Endothelial cell of umbilical vein (primary cell): ENCODE data around the gene MECP2. TPM values are rescaled to one million over a fixed set of nuclear protein-coding genes. Genes with fewer than 3 reads are reported as not detected.

Experiments
- BruUV-seq: library from RNA; stranded (reverse); fragments of 400-500 nt; replicated peaks from 2 replicates; lab custom pipeline; 2021; lab: Mats Ljungman, UMichigan
- CTCF ChIA-PET: fragments of 300-600, 350-600 bp; sonication (Branson Sonifier 250); formaldehyde crosslinking; loops from one replicate; lab custom pipeline; 2021; ENCODE audit warnings: antibody characterized with exemption, inconsistent platforms; lab: Charles Lee
- POLR2A ChIA-PET: fragments of 300-600, 350-600 bp; sonication (Branson Sonifier 250); formaldehyde crosslinking; loops from one replicate; lab custom pipeline; 2021; ENCODE audit warnings: antibody characterized with exemption, inconsistent platforms; lab: Charles Lee
- DNase-seq: peaks from one replicate; pipeline ENCODE4 v3.0.0-alpha.2; 2011; ENCODE audit warnings: low read depth, low spot score
- FAIRE-seq: peaks from 2 replicates; lab custom pipeline; 2011; peaks lifted over from hg19 to GRCh38; lab: Jason Lieb, UNC
- H2AFZ ChIP-seq: 2 replicates; pipeline ENCODE4 v1.6.0; 2012; ENCODE audit warnings: low read depth, low read length, control low read depth, inconsistent platforms
- H3K27ac ChIP-seq: 2 replicates; pipeline ENCODE4 v1.5.1; 2011; ENCODE audit warnings: low read depth, mild to moderate bottlenecking, control low read depth, low read length, moderate library complexity; ENCODE audit not compliant: insufficient read depth
- H3K27me3 ChIP-seq, 2 experiments: 2 replicates each; pipeline versions ENCODE4 v1.6.0 to v1.6.1; 2011; ENCODE audit warnings: low read length in 2 of 2, mixed read lengths in 1 of 2; ENCODE audit not compliant: control insufficient read depth in 2 of 2, insufficient read depth in 2 of 2
- H3K36me3 ChIP-seq, 2 experiments: 2 replicates in 1 of 2; 3 replicates in 1 of 2; pipeline ENCODE4 v1.5.1; 2011; ENCODE audit warnings: low read length in 2 of 2, mild to moderate bottlenecking in 1 of 2, moderate library complexity in 1 of 2; ENCODE audit not compliant: control insufficient read depth in 2 of 2, insufficient read depth in 2 of 2; ENCODE audit errors: extremely low read depth in 1 of 2
- H3K4me1 ChIP-seq: 3 replicates; pipeline ENCODE4 v1.5.1; 2011; ENCODE audit warnings: mild to moderate bottlenecking, low read length; ENCODE audit not compliant: control insufficient read depth, insufficient read depth; ENCODE audit errors: extremely low read depth
- H3K4me2 ChIP-seq: 2 replicates; pipeline ENCODE4 v1.6.1; 2011; ENCODE audit warnings: low read length, control low read depth, mixed read lengths; ENCODE audit not compliant: insufficient read depth
- H3K4me3 ChIP-seq, 3 experiments: fragments of 200-600 bp in 1 of 3; sonication (generic), shearing (Covaris generic) in 1 of 3; replicated peaks in 1 of 3; 2 replicates each; pipeline ENCODE4 v1.5.1; 2011 to 2016; ENCODE audit warnings: control low read depth in 3 of 3, low read length in 3 of 3, mild to moderate bottlenecking in 2 of 3, inconsistent platforms in 1 of 3, low read depth in 1 of 3, moderate library complexity in 1 of 3; ENCODE audit not compliant: insufficient read depth in 1 of 3
- H3K79me2 ChIP-seq: 2 replicates; pipeline ENCODE4 v1.6.0; 2012; ENCODE audit warnings: low read length, inconsistent platforms; ENCODE audit not compliant: control insufficient read depth, insufficient read depth
- H3K9ac ChIP-seq: replicated peaks from 2 replicates; pipeline ENCODE3; 2011; ENCODE audit warnings: low read length, control low read depth; ENCODE audit not compliant: insufficient read depth; ENCODE audit errors: extremely low read depth
- H3K9me1 ChIP-seq: replicated peaks from 3 replicates; pipeline ENCODE4 v1.6.0; 2011; ENCODE audit warnings: mild to moderate bottlenecking, low read length; ENCODE audit not compliant: control insufficient read depth, insufficient read depth; ENCODE audit errors: extremely low read depth
- H3K9me3 ChIP-seq: replicated peaks from 2 replicates; pipeline ENCODE4 v1.5.1; 2012; ENCODE audit warnings: low read length, inconsistent platforms; ENCODE audit not compliant: control insufficient read depth, insufficient read depth
- H4K20me1 ChIP-seq: replicated peaks from 2 replicates; pipeline ENCODE3; 2011; ENCODE audit warnings: mild to moderate bottlenecking, low read length; ENCODE audit not compliant: control insufficient read depth, insufficient read depth; ENCODE audit errors: extremely low read depth
- EZH2 ChIP-seq: IDR thresholded peaks from 2 replicates; pipeline ENCODE4 v1.6.1; 2012; ENCODE audit warnings: borderline replicate concordance, low read depth, mild to moderate bottlenecking, moderate library complexity, low read length, inconsistent platforms; ENCODE audit not compliant: severe bottlenecking
- GATA2 ChIP-seq: IDR thresholded peaks from 2 replicates; pipeline ENCODE4 v1.7.0; 2011; ENCODE audit warnings: low read depth, mild to moderate bottlenecking, moderate library complexity, mixed read lengths, low read length; ENCODE audit not compliant: insufficient read length, insufficient read depth
- JUN ChIP-seq: IDR thresholded peaks from 2 replicates; pipeline ENCODE4 v1.6.1; 2011; ENCODE audit warnings: borderline replicate concordance, low read depth; ENCODE audit not compliant: insufficient read length, insufficient read depth
- POLR2A ChIP-seq: IDR thresholded peaks from 2 replicates; pipeline ENCODE4 v1.6.1; 2012; ENCODE audit warnings: low read depth, mild to moderate bottlenecking, control low read depth, low read length
- POLR2AphosphoS5 ChIP-seq: IDR thresholded peaks from 2 replicates; pipeline ENCODE4 v1.6.1; 2012; ENCODE audit warnings: low read depth, mild to moderate bottlenecking, control low read depth, low read length, moderate library complexity; ENCODE audit not compliant: insufficient read depth
- dilution Hi-C: fragments of 300-500 bp; cut with MboI; formaldehyde crosslinking; loops from one replicate; pipeline ENCODE4 v1.15.0; 2019; ENCODE audit warnings: low sequenced_read_pairs; ENCODE audit not compliant: extremely low pct_ligation_motif_present
- intact Hi-C: fragments of 100-400 bp; cut with micrococcal nuclease; formaldehyde crosslinking; loops from one replicate; pipeline ENCODE4 v1.10.0; 2022
- polyA plus RNA-seq, 4 experiments: library from polyadenylated mRNA; depleted of rRNA in 3 of 4; stranded (reverse) in 3 of 4; unstranded in 1 of 4; fragments of >200 nt; gene quantifications; 2 replicates each; pipeline versions ENCODE4 v1.2.1 to v1.2.3, GENCODE V29; 2011 to 2012; ENCODE audit warnings: missing spikeins in 1 of 4
- total RNA-seq: library from RNA; stranded (reverse); gene quantifications from 2 replicates; pipeline ENCODE4 v1.2.3, GENCODE V29; 2021
- TF ChIP-seq, protein P1 (sequence below), 2 donors: IDR thresholded peaks; 1 replicate in 1 of 2; 2 replicates in 1 of 2; pipeline ENCODE4 v1.5.1; 2011; ENCODE audit warnings: low read length in 2 of 2, mild to moderate bottlenecking in 2 of 2, moderate library complexity in 2 of 2, control low read depth in 1 of 2, inconsistent platforms in 1 of 2, low read depth in 1 of 2; ENCODE audit not compliant: insufficient read depth in 1 of 2; ENCODE audit errors: extremely low read depth in 1 of 2

Gene MECP2
- total and polyA plus RNA-seq, 2 donors (not counting 3 experiments of a cell fraction or from before 2014, with no cell fraction given), result 9.0 to 45.3 TPM

DNA sequence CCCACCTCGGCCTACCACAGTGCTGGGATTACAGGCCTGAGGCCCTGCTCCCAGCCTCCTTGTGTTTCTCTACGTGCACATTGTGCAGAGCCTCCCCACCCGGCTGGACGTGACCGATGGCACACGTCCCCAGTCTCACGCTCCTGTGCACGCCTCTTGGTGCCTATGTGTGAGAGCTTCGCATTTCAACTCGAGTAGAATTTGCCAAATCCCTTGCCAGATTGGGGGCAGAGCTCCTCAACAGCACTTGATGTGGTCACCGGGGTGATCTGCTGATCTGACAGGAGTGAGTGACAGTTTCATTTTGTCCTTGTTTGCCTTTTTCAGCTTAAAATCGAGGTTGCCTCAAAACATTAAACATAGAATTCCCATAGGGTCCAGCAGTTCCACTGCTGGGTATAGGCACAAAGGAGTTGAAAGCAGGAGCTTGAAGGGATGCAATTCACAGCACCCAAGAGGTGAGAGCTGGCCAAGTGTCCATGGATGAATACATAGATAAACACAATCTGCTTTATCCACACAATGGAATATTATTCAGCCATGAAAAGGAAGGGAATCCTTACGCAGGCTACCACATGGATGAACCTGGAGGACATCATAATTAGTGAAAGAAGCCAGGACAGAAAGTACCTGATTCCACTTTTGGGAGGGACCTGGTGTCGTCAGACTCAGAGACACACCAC, 107.4 kb downstream of the MECP2 start:
- TF ChIP-seq, protein P1, sequence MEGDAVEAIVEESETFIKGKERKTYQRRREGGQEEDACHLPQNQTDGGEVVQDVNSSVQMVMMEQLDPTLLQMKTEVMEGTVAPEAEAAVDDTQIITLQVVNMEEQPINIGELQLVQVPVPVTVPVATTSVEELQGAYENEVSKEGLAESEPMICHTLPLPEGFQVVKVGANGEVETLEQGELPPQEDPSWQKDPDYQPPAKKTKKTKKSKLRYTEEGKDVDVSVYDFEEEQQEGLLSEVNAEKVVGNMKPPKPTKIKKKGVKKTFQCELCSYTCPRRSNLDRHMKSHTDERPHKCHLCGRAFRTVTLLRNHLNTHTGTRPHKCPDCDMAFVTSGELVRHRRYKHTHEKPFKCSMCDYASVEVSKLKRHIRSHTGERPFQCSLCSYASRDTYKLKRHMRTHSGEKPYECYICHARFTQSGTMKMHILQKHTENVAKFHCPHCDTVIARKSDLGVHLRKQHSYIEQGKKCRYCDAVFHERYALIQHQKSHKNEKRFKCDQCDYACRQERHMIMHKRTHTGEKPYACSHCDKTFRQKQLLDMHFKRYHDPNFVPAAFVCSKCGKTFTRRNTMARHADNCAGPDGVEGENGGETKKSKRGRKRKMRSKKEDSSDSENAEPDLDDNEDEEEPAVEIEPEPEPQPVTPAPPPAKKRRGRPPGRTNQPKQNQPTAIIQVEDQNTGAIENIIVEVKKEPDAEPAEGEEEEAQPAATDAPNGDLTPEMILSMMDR (IDR thresholded peaks at IDR 0.05; ENCODE audit: extremely low read depth in 1 of 2, insufficient read depth in 1 of 2, low read depth in 1 of 2, low read length in 2 of 2), result no peak
- TF ChIP-seq EZH2 (no peak), JUN (no peak), GATA2 (no peak), POLR2A (no peak), POLR2AphosphoS5 (no peak)
- Histone ChIP-seq H3K9ac (no peak overlapping the region), H2AFZ (no peak overlapping the region), H3K9me1 (no peaks in the 10 kb centered on the region), H3K9me3 (no peaks in the 10 kb centered on the region), H3K4me2 (no peak overlapping the region), H3K27me3 (no peaks in the 10 kb centered on the region), H3K4me3 (no peak overlapping the region), H3K27ac (no peak overlapping the region), H3K4me1 (peaks cover 6% of the 10 kb centered on the region), H3K79me2 (no peaks in the 10 kb centered on the region), H4K20me1 (no peaks in the 10 kb centered on the region), H3K36me3 (no peaks in the 10 kb centered on the region)
- intact Hi-C loops, result no loop called here
- FAIRE-seq (no peak), DNase-seq (no peak)
- ChIA-PET POLR2A (no interaction called here), CTCF (interaction anchor here (0.6 to 1.1 kb wide), 3 partner anchors 9 to 23 kb away, joined by 3 to 4 read pairs (median 3); no protein-coding TSS in a partner anchor)
- BruUV-seq, result no TSS peak
- dilution Hi-C loops, result no loop called here
